Measurements from ENCODE around the gene ACOT11. TPM values are rescaled to one million over a fixed set of nuclear protein-coding genes. Genes with fewer than 3 reads are reported as not detected.
"Not testable (repeated sequence)": the region's sequence is repeated elsewhere in the genome, so short reads cannot be mapped to it uniquely, and the experiment has no call there.

The ACOT11 gene
- total RNA-seq, 2 donors from 2014 or later, result 3.9 to 6.3 TPM

GRCh38 chr1:54532033-54532432 is 16.0 kb upstream of the ACOT11 start:
- no peak for TF ChIP-seq POLR2A (IDR thresholded peaks at IDR 0.05)
- TF ChIP-seq CTCF (IDR thresholded peaks at IDR 0.05), result no peak
- Histone ChIP-seq H3K27me3 (no peaks in the 10 kb centered on the region), H3K27ac (no peak overlapping the region), H3K9me3 (no peaks in the 10 kb centered on the region), H3K4me1 (no peaks in the 10 kb centered on the region), H3K4me3 (no peak overlapping the region), H3K36me3 (replicated peaks in 1 of 2; ENCODE audit: insufficient read depth in 1 of 2, low read depth in 2 of 2) (no peaks in the 10 kb centered on the region)
- ATAC-seq, result no peak
- intact Hi-C loops (cut with DNase I), result no loop called here
- 88 to 89% methylated on average over 2 of the region's 2 CpGs for WGBS, 2 donors
- no peak for DNase-seq

GRCh38 chr1:54536656-54537055 is 11.4 kb upstream of the ACOT11 start:
- H3K4me3 ChIP-seq, ATAC-seq: not testable (repeated sequence)
- WGBS, 2 donors, result 82 to 84% methylated on average over 4 of the region's 4 CpGs

GRCh38 chr1:54537611-54538010 is 10.4 kb upstream of the ACOT11 start:
- TF ChIP-seq CTCF (IDR thresholded peaks at IDR 0.05), result no peak
- no peak for TF ChIP-seq POLR2A (IDR thresholded peaks at IDR 0.05)
- Histone ChIP-seq H3K36me3 (replicated peaks in 1 of 2; ENCODE audit: insufficient read depth in 1 of 2, low read depth in 2 of 2) (no peaks in the 10 kb centered on the region), H3K4me1 (peaks cover 12% of the 10 kb centered on the region), H3K27me3 (no peaks in the 10 kb centered on the region), H3K27ac (no peak overlapping the region), H3K9me3 (no peaks in the 10 kb centered on the region), H3K4me3 (no peak overlapping the region)
- intact Hi-C loops (cut with DNase I), result no loop called here
- 43 to 65% methylated on average over 4 of the region's 4 CpGs for WGBS, 2 donors
- DNase-seq (no peak), ATAC-seq (no peak)

More at GRCh38 chr1:54536656-54537055, 11.4 kb upstream of the ACOT11 start:
- H3K9me3 ChIP-seq; H3K27ac ChIP-seq; intact Hi-C loops (cut with DNase I); H3K4me1 ChIP-seq; DNase-seq; H3K36me3 ChIP-seq (replicated peaks in 1 of 2; ENCODE audit: insufficient read depth in 1 of 2, low read depth in 2 of 2); H3K27me3 ChIP-seq: not testable (repeated sequence)

GRCh38 chr1:54538538-54538937 is 9.5 kb upstream of the ACOT11 start:
- ATAC-seq (no peak), DNase-seq (no peak)
- no peak overlapping the region for H3K27ac ChIP-seq
- TF ChIP-seq POLR2A (IDR thresholded peaks at IDR 0.05) (no peak), CTCF (IDR thresholded peaks at IDR 0.05) (no peak)
- H3K4me1 ChIP-seq, result peaks cover 16% of the 10 kb centered on the region
- WGBS, 2 donors, result 80 to 87% methylated on average over 8 of the region's 8 CpGs
- no peaks in the 10 kb centered on the region for H3K9me3 ChIP-seq
- H3K4me3 ChIP-seq, result no peak overlapping the region
- no peaks in the 10 kb centered on the region for H3K27me3 ChIP-seq
- intact Hi-C loops (cut with DNase I), result no loop called here
- H3K36me3 ChIP-seq (replicated peaks in 1 of 2; ENCODE audit: insufficient read depth in 1 of 2, low read depth in 2 of 2), result no peaks in the 10 kb centered on the region

GRCh38 chr1:54540582-54541295 is 7.3 kb upstream of the ACOT11 start:
- 88 to 90% methylated on average over 10 of the region's 10 CpGs for WGBS, 2 donors
- Histone ChIP-seq H3K27ac (no peak overlapping the region), H3K9me3 (no peaks in the 10 kb centered on the region), H3K4me1 (peaks cover 16% of the 10 kb centered on the region), H3K27me3 (no peaks in the 10 kb centered on the region), H3K4me3 (no peak overlapping the region), H3K36me3 (replicated peaks in 1 of 2; ENCODE audit: insufficient read depth in 1 of 2, low read depth in 2 of 2) (no peaks in the 10 kb centered on the region)
- no peak for TF ChIP-seq CTCF (IDR thresholded peaks at IDR 0.05)
- TF ChIP-seq POLR2A (IDR thresholded peaks at IDR 0.05), result no peak
- intact Hi-C loops (cut with DNase I), result no loop called here
- DNase-seq (no peak), ATAC-seq (no peak)
